Esophagus squamous epithelium (tissue), 5 donors: ENCODE data around the gene IFT22. TPM values are rescaled to one million over a fixed set of nuclear protein-coding genes. Genes with fewer than 3 reads are reported as not detected.
A peak's percentile ranks its signal among the peaks of the same experiment; 100 is the strongest.

Experiments used
- DNase-seq: peaks from one replicate; lab custom pipeline; 2025; lab: John Stamatoyannopoulos, UW
- H3K27ac ChIP-seq, 4 donors: fragments of 200-600 bp; sonication (generic); one replicate each; pipeline ENCODE4 v1.5.1; 2016 to 2019; ENCODE audit warnings: mild to moderate bottlenecking in 1 of 4
- H3K27me3 ChIP-seq, 4 donors: fragments of 200-600 bp; sonication (generic); 1 replicate in 3 of 4; 2 replicates in 1 of 4; pipeline versions ENCODE4 v1.5.1 to v1.6.0; 2017 to 2021; ENCODE audit warnings: antibody characterized with exemption in 1 of 4
- H3K36me3 ChIP-seq, 3 donors: fragments of 200-600 bp; sonication (generic); one replicate each; pipeline ENCODE4 v1.5.1; 2016 to 2019
- H3K4me1 ChIP-seq, 3 donors: fragments of 200-600 bp; sonication (generic); one replicate each; pipeline ENCODE4 v1.5.1; 2017 to 2019
- H3K4me3 ChIP-seq, 4 donors: fragments of 200-600 bp; sonication (generic); 1 replicate in 3 of 4; 2 replicates in 1 of 4; pipeline ENCODE4 v1.5.1; 2016 to 2019; ENCODE audit warnings: mild to moderate bottlenecking in 2 of 4, moderate library complexity in 1 of 4
- H3K9me3 ChIP-seq, 3 donors: fragments of 200-600 bp; sonication (generic); one replicate each; pipeline ENCODE4 v1.5.1; 2016 to 2019
- POLR2A ChIP-seq, 4 donors: fragments of 450-650 bp; IDR thresholded peaks; one replicate each; pipeline ENCODE4 v1.6.1; 2017; ENCODE audit warnings: antibody characterized with exemption in 4 of 4, mild to moderate bottlenecking in 4 of 4, moderate library complexity in 3 of 4
- WGBS, 2 donors: methylation state at CpG; one replicate each; pipeline ENCODE4 v1.1.5; 2018; 5-methylcytosine and 5-hydroxymethylcytosine counted together
- intact Hi-C: fragments of 100-400 bp; cut with DNase I; formaldehyde crosslinking; loops from one replicate; pipeline ENCODE4 v1.15.0; 2022
- total RNA-seq, 4 donors: library from RNA; depleted of rRNA; stranded (reverse); fragments of >200 nt; gene quantifications; one replicate each; pipeline ENCODE4 v1.1.0, GENCODE V29; 2016
- TF ChIP-seq, protein P1 (sequence below), 6 experiments: fragments of 450-650 bp in 4 of 6; fragments of 200-600 bp in 2 of 6; sonication (generic) in 2 of 6; IDR thresholded peaks; one replicate each; pipeline ENCODE4 v1.5.1; 2016 to 2019; ENCODE audit warnings: antibody characterized with exemption in 6 of 6, mild to moderate bottlenecking in 4 of 6, moderate library complexity in 4 of 6
- donor health status: DM: yes; HTN: yes; CAD: no.

IFT22 gene
- total RNA-seq, 4 donors from 2014 or later, result 5.8 to 13.5 (median 9.5) TPM

GRCh38 chr7:101319401-101319800 is 2.2 kb downstream of the IFT22 start:
- no peaks in the 10 kb centered on the region for H3K27me3 ChIP-seq
- intact Hi-C loops, result no loop called here
- H3K36me3 ChIP-seq, result peaks cover 0 to 44% (median 4%) of the 10 kb centered on the region in 3 donors
- WGBS, 2 donors, result 48 to 67% methylated on average over 5 of the region's 5 CpGs
- H3K9me3 ChIP-seq, result no peaks in the 10 kb centered on the region
- H3K27ac ChIP-seq, result no peak overlapping the region
- DNase-seq, result no peak
- no peak overlapping the region for H3K4me3 ChIP-seq
- TF ChIP-seq POLR2A (IDR thresholded peaks at IDR 0.05), result no peak
- H3K4me1 ChIP-seq, result peaks cover 7 to 16% (median 7%) of the 10 kb centered on the region in 3 donors

- intact Hi-C loops, result no loop called here
- Histone ChIP-seq H3K9me3 (peaks cover 0 to 1% (median 0%) of the 10 kb centered on the region in 3 donors), H3K4me3 (no peak overlapping the region), H3K36me3 (peaks cover 0 to 48% (median 4%) of the 10 kb centered on the region in 3 donors), H3K27me3 (peaks cover 0 to 1% (median 0%) of the 10 kb centered on the region in 4 donors), H3K27ac (no peak overlapping the region), H3K4me1 (no peaks in the 10 kb centered on the region)
- whole genome bisulfite sequencing, 2 donors, result 0% methylated on average over 1 of the region's 1 CpG
- TF ChIP-seq, protein P1, sequence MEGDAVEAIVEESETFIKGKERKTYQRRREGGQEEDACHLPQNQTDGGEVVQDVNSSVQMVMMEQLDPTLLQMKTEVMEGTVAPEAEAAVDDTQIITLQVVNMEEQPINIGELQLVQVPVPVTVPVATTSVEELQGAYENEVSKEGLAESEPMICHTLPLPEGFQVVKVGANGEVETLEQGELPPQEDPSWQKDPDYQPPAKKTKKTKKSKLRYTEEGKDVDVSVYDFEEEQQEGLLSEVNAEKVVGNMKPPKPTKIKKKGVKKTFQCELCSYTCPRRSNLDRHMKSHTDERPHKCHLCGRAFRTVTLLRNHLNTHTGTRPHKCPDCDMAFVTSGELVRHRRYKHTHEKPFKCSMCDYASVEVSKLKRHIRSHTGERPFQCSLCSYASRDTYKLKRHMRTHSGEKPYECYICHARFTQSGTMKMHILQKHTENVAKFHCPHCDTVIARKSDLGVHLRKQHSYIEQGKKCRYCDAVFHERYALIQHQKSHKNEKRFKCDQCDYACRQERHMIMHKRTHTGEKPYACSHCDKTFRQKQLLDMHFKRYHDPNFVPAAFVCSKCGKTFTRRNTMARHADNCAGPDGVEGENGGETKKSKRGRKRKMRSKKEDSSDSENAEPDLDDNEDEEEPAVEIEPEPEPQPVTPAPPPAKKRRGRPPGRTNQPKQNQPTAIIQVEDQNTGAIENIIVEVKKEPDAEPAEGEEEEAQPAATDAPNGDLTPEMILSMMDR (IDR thresholded peaks at IDR 0.05), result peak; percentile 19 to 63 (median 41)
- no peak for TF ChIP-seq POLR2A (IDR thresholded peaks at IDR 0.05)
- DNase-seq, result no peak
These were observed 6.3 kb downstream of the IFT22 start for GRCh38 chr7:101315336-101315735.

- 0 to 4% methylated on average over 5 to 8 of the region's 62 CpGs for WGBS, 2 donors
- intact Hi-C loops, result no loop called here
- no peaks in the 10 kb centered on the region for H3K36me3 ChIP-seq
- H3K27ac ChIP-seq, result peak overlapping the region in 3 of 4 donors; percentile 37 to 50 (median 42)
- TF ChIP-seq, protein P1 (IDR thresholded peaks at IDR 0.05), result no peak
- no peak for TF ChIP-seq POLR2A (IDR thresholded peaks at IDR 0.05)
- peaks cover 0 to 6% (median 0%) of the 10 kb centered on the region in 3 donors for H3K9me3 ChIP-seq
- H3K27me3 ChIP-seq, result peaks cover 0 to 70% (median 2%) of the 10 kb centered on the region in 4 donors
- H3K4me1 ChIP-seq, result peaks cover 6 to 19% (median 8%) of the 10 kb centered on the region in 3 donors
- DNase-seq, result no peak
- peak overlapping the region; percentile 33 to 67 (median 54) for H3K4me3 ChIP-seq
These were observed 13.1 kb downstream of the IFT22 start for GRCh38 chr7:101308245-101309085.

GRCh38 chr7:101306307-101306706 is 15.3 kb downstream of the IFT22 start:
- 84 to 88% methylated on average over 7 to 9 of the region's 9 CpGs for WGBS, 2 donors
- Histone ChIP-seq H3K9me3 (peaks cover 0 to 26% (median 8%) of the 10 kb centered on the region in 3 donors), H3K27ac (no peak overlapping the region), H3K4me3 (no peak overlapping the region), H3K36me3 (no peaks in the 10 kb centered on the region), H3K27me3 (peaks cover 0 to 92% (median 17%) of the 10 kb centered on the region in 4 donors), H3K4me1 (peaks cover 6 to 27% (median 11%) of the 10 kb centered on the region in 3 donors)
- intact Hi-C loops, result no loop called here
- TF ChIP-seq, protein P1 (IDR thresholded peaks at IDR 0.05), result no peak
- no peak for TF ChIP-seq POLR2A (IDR thresholded peaks at IDR 0.05)
- DNase-seq, result no peak

- H3K27me3 ChIP-seq, result peaks cover 11 to 100% (median 41%) of the 10 kb centered on the region in 4 donors
- no CpG with 5 or more reads among the region's 40 CpGs for WGBS, 2 donors
- TF ChIP-seq POLR2A (IDR thresholded peaks at IDR 0.05), result no peak
- TF ChIP-seq, protein P1 (IDR thresholded peaks at IDR 0.05), result no peak
- H3K36me3 ChIP-seq, result no peaks in the 10 kb centered on the region
- peaks cover 0 to 36% (median 22%) of the 10 kb centered on the region in 3 donors for H3K9me3 ChIP-seq
- intact Hi-C loops, result no loop called here
- peak overlapping the region in 1 of 4 donors; percentile 38 for H3K4me3 ChIP-seq
- H3K27ac ChIP-seq, result no peak overlapping the region
- no peak for DNase-seq
- peaks cover 0 to 25% (median 3%) of the 10 kb centered on the region in 3 donors for H3K4me1 ChIP-seq
These were observed 18.4 kb downstream of the IFT22 start for GRCh38 chr7:101303102-101303701.
